Measurements from ENCODE around the gene TOP3A.

DNA sequence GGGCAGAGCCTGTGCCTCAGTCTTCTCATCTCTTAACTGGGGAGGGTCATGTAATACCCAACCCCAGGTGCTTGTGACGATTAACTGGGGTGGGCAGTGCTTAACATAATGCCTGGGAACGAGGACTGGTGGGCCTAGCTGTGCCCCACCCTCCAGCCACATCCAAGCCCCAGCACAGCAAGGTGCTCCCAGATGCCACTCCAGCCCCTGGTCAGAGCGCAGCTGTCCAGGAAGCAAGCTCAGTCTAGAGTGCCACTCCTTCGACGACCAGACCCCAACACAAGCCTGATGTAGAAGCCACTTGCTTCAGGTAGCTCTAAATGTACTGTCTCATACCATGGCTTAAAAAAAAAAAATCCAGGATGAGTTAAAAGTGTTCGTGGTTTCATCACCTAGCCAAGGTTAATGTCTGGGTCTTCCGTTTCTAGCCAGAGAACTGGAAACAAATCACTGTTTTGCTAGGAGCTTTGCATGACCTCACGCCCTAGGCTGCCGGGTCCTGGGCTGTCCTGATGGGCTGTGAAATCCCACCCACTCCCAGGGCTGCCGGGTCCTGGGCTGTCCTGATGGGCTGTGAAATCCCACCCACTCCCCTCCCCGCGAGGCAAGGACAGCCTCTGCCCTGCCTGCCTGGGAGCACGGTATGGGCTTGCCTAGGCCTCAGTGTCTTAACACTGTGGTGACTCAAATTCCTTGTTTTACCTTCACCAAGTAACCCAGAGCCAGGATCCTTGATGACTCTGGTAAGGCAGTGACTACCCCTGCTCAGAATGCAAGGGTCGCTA is 46.7 kb downstream of the TOP3A start:
- TF ChIP-seq, protein P1, sequence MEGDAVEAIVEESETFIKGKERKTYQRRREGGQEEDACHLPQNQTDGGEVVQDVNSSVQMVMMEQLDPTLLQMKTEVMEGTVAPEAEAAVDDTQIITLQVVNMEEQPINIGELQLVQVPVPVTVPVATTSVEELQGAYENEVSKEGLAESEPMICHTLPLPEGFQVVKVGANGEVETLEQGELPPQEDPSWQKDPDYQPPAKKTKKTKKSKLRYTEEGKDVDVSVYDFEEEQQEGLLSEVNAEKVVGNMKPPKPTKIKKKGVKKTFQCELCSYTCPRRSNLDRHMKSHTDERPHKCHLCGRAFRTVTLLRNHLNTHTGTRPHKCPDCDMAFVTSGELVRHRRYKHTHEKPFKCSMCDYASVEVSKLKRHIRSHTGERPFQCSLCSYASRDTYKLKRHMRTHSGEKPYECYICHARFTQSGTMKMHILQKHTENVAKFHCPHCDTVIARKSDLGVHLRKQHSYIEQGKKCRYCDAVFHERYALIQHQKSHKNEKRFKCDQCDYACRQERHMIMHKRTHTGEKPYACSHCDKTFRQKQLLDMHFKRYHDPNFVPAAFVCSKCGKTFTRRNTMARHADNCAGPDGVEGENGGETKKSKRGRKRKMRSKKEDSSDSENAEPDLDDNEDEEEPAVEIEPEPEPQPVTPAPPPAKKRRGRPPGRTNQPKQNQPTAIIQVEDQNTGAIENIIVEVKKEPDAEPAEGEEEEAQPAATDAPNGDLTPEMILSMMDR (IDR thresholded peaks at IDR 0.05), result no peak
- TF ChIP-seq POLR2AphosphoS5 (IDR thresholded peaks at IDR 0.05), result no peak

All from prostate gland (tissue), 2 donors.